GM10847 (cell line): Measurements from ENCODE around the gene COL17A1.

Experiments used
- POLR2A ChIP-seq: IDR thresholded peaks from 2 replicates; pipeline ENCODE4 v1.6.1; 2011; ENCODE audit not compliant: insufficient read length; ENCODE audit errors: extremely low read depth

COL17A1 gene

DNA sequence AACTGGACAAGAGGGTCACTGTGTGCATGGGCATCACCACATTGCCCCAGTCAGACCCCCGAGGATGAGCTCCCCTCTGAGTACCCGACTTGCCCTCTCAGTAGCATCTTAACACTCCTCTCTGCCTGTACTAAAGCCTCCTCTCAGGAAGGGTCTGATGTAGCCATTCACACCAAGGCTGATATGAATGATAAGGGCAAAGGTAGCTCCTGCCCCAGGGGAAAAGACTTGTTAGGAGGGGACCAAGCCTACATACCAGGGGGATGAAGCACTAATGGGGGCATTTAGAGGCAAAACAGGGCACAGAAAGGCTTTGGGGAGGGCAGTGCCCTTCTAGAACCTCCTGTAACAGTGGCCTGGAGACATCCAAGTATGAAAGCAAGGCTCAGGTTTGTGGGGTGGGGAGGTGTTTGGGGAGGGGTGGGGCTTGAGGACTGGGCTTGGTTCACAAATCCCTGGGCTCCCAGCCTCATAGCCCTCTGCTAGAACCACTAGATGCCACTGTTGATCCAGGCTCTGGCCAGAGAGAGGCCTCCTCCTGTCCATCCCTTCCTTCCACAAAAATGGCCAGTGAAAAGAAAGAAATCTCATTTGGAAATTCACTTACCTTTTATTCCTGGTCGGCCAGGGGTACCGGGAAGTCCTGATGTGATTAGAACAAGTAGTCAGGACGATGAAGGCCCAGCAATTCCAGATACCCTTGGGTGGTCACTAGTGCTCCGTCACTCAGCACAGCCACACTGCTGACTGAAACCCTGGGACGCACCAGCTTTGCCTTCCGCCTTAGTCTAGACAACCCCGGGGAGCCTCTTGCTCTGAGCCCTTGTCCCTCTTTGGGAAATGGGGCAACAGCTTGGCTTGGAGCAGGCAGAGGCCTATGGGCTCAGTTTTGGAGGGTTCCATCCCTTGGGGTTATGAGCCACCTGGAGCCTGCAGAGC is 40.3 kb downstream of the COL17A1 start:
- no peak for TF ChIP-seq POLR2A

DNA sequence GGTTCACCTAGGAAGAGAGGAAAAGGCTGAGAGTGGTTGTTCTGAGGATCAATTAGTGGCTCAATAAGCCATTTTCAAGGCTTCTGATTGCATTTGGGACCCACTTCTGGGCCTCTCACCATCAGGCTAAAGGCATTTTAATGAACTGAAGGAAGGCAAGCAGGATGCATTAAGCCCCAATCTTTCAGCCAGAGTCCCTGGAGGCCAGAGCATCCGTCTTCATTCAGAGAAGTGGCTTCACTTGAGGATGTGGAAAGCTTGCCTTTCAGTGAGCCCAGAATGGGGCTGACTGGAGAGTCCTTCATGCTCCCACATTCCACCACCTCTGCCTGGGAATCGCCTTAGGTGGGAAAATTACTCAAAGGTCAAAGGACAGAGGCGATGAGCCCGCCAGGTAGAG is 41.8 kb downstream of the COL17A1 start:
- TF ChIP-seq POLR2A, result no peak

DNA sequence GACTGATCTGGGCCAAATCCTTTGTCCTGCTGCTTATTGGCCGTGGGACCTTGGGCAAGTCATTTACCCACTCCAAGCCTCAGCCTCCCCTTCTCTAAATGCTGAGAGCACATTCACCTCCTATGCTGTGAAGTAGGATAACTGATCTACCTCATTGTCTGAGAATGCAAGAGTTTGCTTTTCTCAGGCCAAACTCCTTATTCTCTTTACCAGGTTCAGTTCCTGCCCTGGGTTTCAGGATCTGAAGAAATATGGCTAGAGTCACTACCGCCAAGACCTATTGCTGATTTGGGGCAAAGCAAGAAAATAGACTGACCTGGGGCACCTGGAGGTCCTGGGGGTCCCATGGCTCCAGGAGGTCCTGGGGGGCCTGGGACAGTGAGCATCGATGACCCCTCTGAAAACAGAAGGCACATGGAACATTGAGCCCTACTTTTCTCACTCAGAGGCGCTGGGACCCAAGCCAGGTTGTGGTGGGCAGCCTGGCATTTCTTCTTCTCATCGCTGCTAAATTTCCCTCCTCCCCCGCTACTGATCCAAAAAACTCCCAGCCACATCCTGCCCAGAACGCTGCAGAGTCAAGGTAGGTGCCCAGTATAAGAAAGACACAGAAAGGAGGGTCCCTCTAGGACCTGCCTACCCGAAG is 42.4 kb downstream of the COL17A1 start:
- TF ChIP-seq POLR2A, result no peak

DNA sequence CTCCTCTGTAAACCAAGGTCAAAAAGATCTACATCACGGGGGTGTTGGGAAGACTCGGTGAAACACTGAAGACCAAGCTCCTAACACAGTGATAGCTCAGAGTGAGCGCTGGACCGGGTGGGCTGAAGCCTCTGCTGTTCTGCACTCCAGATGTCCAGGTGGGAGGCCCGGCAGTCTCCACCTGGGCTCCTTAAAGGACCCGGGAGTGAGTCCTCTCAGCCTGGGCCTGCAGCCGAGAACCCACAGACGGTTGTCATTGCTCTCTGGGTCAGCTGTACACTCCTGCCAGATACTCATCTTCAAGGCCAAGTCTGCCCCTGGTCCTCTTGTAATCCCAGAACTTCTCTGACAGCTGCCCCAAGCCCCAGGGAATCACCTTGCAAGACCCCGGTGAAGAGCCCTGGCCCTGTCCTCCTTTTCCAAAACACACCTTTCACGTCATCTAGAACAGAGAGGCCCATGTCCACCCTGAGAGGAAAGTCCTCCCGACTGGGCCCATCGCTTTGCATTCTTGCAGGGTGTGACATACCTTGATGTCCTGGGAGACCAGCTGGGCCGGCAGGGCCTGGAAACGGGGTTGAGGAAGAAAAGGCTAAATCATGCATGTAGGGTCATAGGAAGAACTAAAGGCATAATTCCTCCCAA is 43.7 kb downstream of the COL17A1 start:
- TF ChIP-seq POLR2A, result no peak

DNA sequence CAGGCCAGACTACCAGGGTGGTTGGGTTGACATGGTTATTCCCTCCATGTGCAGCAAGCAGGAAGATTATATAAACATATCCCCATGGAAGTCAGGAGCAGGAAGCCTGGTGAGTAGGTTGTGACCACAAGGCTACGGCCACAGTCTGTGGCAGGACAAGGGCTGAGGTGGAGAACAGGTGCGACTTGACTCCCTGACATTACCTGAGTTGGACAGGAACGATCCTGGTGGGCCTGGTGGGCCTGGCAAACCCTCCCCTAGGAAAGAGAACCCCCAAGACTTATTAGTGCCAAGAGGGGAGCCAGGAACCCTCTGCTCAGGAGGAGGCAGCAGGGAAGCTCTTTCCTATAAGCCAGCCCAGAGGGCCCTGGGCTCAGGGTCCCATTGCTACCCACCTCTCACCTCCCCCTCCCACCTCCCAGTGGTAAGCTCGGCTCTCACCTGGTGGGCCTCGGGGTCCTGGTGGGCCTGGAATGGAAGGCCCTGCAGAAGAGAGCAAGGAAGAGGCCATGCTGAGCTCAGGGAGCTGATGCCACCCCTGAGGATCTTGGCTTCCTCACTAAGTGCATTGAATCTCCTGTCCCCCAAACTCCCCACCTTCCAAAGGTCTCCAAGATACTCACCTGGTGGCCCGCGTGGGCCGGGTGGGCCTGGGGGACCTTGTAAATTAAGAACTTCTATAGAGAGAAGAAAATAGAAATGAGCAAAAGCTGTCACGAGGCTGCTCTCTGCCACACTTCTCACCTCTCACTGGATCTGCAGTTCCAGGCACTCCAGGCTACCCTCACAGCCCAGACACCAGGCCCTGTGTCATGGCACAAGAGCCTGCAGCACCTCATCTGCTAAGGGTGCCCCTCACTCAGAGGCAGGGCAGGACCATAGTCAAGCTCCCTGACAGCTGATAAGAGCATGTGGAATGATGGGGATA is 44.6 kb downstream of the COL17A1 start:
- TF ChIP-seq POLR2A, result no peak

DNA sequence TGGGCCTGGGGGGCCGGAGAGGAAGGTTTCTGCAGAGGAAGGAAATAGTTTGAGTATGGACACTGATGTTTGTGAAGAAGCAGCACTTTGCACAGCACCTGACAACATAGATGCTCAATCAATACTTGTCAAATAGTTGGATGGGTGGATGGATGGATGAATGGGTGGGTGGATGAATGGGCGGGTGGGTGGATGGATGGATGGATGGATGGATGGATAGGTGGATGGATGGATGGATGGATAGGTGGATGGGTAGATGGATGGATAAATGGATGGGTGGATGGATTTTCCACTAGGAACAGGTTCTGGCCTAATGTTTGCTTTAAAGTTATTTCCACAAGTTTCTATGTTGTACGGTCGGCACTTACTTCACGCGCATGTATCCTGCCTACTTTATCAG is 45.3 kb downstream of the COL17A1 start:
- no peak for TF ChIP-seq POLR2A

DNA sequence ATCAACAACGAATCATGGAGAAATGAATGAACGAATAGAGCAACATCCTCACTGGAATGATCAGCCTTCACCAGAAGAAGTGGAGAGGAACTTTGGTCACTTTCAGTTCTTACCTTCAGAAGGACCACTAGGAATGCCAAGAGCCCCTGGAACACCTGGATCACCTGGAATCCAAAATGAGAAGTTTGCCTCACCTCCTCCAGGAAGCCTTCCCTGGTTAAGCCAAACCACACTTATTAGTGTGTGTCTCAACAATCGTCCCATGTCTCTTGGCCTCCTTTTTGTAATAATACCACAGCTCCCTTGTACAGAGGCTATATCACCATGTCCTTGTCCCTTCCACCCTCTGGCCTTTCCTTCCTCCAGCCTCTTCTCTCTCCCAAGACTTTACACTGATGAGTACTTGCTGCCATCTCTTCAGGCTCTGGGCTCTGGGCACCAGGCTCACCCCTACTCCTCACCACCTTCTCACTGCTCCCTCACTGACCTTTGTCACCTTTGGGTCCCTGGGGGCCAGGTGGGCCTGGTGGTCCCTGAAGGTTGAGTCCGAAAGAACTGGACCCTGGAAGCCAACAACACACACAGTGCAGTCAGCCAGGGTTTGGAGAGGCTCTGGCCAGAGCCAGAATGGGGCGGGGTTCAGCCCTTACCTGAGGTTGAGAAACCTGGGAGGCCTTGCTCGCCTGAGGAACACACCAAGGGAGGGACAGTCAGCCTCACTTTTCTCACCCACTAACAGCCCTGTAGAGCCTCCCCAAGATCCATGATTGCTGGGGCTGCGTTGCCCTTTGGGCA is 46.5 kb downstream of the COL17A1 start:
- TF ChIP-seq POLR2A, result no peak

DNA sequence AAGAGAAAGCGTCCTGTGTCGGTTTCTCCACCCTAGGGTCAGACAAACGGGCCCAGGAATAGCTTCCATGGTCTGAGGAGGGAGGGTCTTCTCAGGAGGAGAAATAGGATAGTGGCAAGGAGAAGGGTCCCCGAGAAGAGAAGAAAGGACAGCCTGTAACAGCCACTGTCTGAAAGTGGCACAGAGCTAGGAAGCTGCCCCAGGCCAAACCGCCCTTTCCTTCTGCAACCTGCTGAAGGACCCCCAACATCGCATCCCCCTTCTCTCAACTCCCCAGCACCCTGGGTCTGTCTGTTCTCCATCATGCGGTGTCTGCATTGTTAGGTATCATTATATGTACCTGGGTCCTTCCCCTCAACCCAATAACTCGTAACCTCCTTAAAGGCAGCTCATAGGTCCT is 47.1 kb downstream of the COL17A1 start:
- no peak for TF ChIP-seq POLR2A

DNA sequence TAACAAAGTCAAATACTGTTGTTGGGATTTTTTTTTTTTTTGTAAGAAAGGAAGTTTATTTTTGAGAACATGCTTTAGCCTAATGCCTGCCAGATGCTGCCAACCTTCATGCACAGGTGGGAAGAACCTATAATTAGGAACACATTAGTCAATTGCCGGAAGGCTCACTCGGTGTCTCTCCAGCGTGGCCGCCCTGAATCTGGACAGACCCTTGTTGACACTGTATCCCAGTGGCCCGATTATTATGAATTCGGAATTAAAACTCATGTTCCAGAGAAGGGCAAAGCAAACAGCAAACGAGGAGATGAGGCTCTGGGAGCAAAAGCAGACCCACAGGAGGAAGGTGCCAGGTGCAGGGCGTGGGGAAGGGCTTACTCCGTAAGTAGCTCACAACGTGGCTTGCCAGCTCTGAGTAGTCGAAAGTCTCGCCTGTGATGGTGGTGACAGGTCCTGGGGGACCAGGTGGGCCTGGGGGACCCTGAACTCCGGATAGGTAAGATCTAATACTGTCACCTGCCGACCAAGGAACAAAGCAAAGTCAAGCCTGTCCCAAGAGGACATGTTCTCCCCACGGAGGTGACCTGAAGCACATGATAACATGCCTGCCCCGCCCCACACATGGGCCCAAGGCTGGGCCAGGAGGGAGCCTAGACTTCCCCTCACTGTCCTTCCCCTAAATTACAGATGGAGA is 48.3 kb downstream of the COL17A1 start:
- TF ChIP-seq POLR2A, result no peak

DNA sequence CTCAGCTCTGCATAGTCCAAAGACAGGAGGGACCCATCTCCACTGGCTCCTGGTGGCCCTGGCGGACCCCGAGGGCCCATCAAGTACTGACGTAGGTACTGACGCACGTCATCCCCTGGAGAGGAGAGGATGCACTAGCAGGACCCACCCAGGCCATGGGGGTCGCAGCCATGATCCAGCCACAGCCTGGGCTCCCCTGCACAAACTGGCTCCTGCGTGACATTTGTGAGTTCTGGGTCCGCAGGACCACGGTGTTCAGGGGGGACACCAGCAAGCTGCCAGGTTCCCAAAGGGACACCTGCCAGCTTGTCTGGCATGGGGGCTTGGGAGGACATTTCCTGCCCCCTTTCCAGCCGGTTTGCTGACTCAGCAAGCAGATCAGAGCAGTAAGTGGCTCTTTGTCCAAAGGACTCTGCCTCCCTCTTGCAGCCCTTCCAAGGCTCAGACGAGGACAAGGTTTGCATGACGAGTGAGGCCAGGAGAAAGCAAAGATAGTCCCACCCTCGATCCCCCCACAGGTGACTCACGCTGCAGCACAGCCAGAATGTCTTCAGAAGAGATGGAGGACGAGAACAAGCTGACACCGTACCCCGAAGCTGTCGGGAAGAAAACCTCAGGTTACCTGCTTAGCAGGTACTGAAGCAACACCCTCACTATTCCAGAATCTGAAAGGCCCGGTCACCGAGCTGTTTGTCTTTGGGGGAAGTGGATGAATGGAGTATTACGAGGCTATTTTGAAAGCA is 49.0 kb downstream of the COL17A1 start:
- TF ChIP-seq POLR2A, result no peak

DNA sequence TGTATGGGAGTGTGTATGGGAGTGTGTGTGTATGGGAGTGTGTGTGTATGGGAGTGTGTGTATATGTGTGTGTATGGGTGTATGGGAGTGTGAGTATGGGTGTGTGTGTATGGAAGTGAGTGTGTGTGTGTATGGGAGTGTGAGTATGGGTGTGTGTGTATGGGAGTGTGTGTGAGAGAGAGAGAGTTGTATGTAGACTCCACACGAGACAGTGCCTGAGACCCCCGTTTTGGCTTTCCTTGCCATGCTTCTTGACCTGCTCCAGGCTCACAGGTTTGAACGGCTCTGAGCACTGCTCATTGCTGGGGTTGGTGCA is 49.7 kb downstream of the COL17A1 start:
- TF ChIP-seq POLR2A, result no peak

DNA sequence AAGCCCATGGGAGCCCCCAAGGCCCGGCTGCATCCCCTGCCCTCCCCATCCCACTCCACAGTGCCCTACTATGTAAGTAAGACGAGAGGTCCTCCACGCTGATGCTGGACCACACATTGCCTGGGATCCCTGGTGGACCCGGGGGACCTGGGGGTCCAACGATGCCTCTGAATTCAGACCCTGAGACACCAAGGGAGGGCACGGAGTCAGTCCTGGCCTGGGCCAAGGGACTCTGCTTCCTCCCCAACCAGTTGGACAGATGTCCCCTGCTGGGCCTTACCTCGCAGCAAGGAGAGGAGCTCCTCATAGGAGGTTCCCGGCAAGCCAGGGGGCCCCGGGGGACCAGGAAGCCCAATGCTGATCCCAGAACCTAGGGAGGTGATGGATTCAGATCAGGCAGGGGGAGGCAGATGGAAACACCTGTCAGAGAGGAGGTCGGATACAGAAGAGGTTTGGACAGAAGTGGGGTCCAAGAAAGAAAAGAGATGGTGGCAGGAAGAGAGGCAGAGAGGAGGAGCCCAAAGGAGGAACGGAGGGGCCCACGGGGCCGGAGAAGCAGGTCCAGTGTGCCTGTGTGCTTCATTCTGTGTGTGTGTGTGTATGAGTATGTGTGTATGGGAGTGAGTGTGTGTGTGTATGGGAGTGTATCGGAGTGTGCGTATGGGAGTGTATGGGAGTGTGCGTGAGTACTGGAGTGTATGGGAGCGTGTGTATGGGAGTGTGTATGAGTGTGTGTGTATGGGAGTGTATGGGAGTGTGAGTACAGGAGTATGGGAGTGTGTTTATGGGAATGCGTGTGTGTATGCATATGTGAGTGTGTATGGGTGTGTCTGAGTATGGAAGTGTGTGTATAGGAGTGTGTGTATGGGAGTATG is 50.2 kb downstream of the COL17A1 start:
- no peak for TF ChIP-seq POLR2A
